Mesendoderm (in vitro differentiated cells): ENCODE results near the gene PLA2G3.

ENCODE experiments used
- DNase-seq: peaks from one replicate; pipeline ENCODE4 v3.0.0; 2013
- H2AK5ac ChIP-seq: 2 replicates; pipeline ENCODE4 v1.6.1; 2013; ENCODE audit warnings: low read length, inconsistent platforms
- H2BK120ac ChIP-seq: 2 replicates; pipeline ENCODE4 v1.6.1; 2013; ENCODE audit warnings: low read depth, mild to moderate bottlenecking, low read length, moderate library complexity, mixed read lengths
- H2BK15ac ChIP-seq: replicated peaks from 2 replicates; pipeline ENCODE4 v1.6.1; 2013; ENCODE audit warnings: low read depth, mild to moderate bottlenecking, moderate library complexity
- H2BK5ac ChIP-seq: 2 replicates; pipeline ENCODE4 v1.6.1; 2013; ENCODE audit warnings: low read length, inconsistent platforms
- H3K18ac ChIP-seq: 2 replicates; pipeline ENCODE4 v1.6.1; 2013; ENCODE audit warnings: mild to moderate bottlenecking, low read length, mixed read lengths
- H3K23ac ChIP-seq: one replicate; pipeline ENCODE4 v1.6.1; 2013; ENCODE audit warnings: low read length
- H3K27ac ChIP-seq: 2 replicates; pipeline ENCODE4 v1.5.1; 2013; ENCODE audit warnings: low read depth, mild to moderate bottlenecking, inconsistent platforms, low read length, moderate library complexity
- H3K27me3 ChIP-seq: 2 replicates; pipeline ENCODE4 v1.6.1; 2013; ENCODE audit warnings: low read length, control low read depth, mild to moderate bottlenecking, inconsistent platforms; ENCODE audit not compliant: insufficient read depth, poor library complexity
- H3K36me3 ChIP-seq: 2 replicates; pipeline ENCODE4 v1.6.1; 2013; ENCODE audit warnings: low read length, inconsistent platforms; ENCODE audit not compliant: control insufficient read depth, insufficient read depth
- H3K4ac ChIP-seq: one replicate; pipeline ENCODE4 v1.6.1; 2013; ENCODE audit warnings: low read depth, mild to moderate bottlenecking, low read length, moderate library complexity
- H3K4me1 ChIP-seq: 2 replicates; pipeline ENCODE4 v1.6.1; 2013; ENCODE audit warnings: low read depth, low read length, inconsistent platforms; ENCODE audit not compliant: control insufficient read depth
- H3K4me2 ChIP-seq: 2 replicates; pipeline ENCODE4 v1.6.1; 2013; ENCODE audit warnings: low read length
- H3K4me3 ChIP-seq: 2 replicates; pipeline ENCODE4 v1.5.1; 2013; ENCODE audit warnings: mild to moderate bottlenecking, low read length
- H3K56ac ChIP-seq: one replicate; pipeline ENCODE4 v1.6.1; 2013; ENCODE audit warnings: low read length
- H3K79me1 ChIP-seq: 2 replicates; pipeline ENCODE4 v1.6.1; 2013; ENCODE audit warnings: low read length, inconsistent platforms
- H3K79me2 ChIP-seq: 2 replicates; pipeline ENCODE4 v1.6.1; 2013; ENCODE audit warnings: mild to moderate bottlenecking, low read length; ENCODE audit not compliant: control insufficient read depth, insufficient read depth
- H3K9ac ChIP-seq: 2 replicates; pipeline ENCODE4 v1.6.1; 2013; ENCODE audit warnings: low read length, inconsistent platforms
- H4K5ac ChIP-seq: one replicate; pipeline ENCODE4 v1.6.1; 2013; ENCODE audit warnings: low read length
- H4K8ac ChIP-seq: one replicate; pipeline ENCODE4 v1.6.1; 2013; ENCODE audit warnings: low read depth, mild to moderate bottlenecking, control low read depth, low read length, moderate library complexity
- WGBS: extraction: QIAGEN DNeasy Blood & Tissue Kit; methylation state at CpG from one replicate; pipeline ENCODE4 v1.1.7; 2013; ENCODE audit warnings: low lambda C conversion rate, missing lambda C conversion rate; ENCODE audit not compliant: insufficient coverage; ENCODE audit errors: extremely low coverage; 5-methylcytosine and 5-hydroxymethylcytosine counted together

The PLA2G3 gene

GRCh38 chr22:31126128-31126868 lies 14.0 kb downstream of the PLA2G3 start:
- H3K23ac ChIP-seq, result no peak overlapping the region
- H3K9ac ChIP-seq, result no peak overlapping the region
- H3K79me1 ChIP-seq, result no peaks in the 10 kb centered on the region
- WGBS, result no CpG with 5 or more reads among the region's 22 CpGs
- H2BK120ac ChIP-seq, result no peak overlapping the region
- H3K4ac ChIP-seq, result no peak overlapping the region
- no peak overlapping the region for H2BK15ac ChIP-seq
- no peak overlapping the region for H4K5ac ChIP-seq
- no peak for DNase-seq
- peak overlapping the region; percentile 67 for H3K56ac ChIP-seq
- H3K27me3 ChIP-seq, result no peaks in the 10 kb centered on the region
- no peak overlapping the region for H3K27ac ChIP-seq
- no peak overlapping the region for H3K4me2 ChIP-seq
- no peaks in the 10 kb centered on the region for H3K79me2 ChIP-seq
- no peak overlapping the region for H2AK5ac ChIP-seq
- H3K4me3 ChIP-seq, result no peak overlapping the region
- H4K8ac ChIP-seq, result no peak overlapping the region
- H2BK5ac ChIP-seq, result no peak overlapping the region
- H3K36me3 ChIP-seq, result no peaks in the 10 kb centered on the region
- H3K18ac ChIP-seq, result no peak overlapping the region
- H3K4me1 ChIP-seq, result no peaks in the 10 kb centered on the region

- no peaks in the 10 kb centered on the region for H3K79me2 ChIP-seq
- no peak overlapping the region for H2BK5ac ChIP-seq
- no peak overlapping the region for H2BK120ac ChIP-seq
- DNase-seq, result no peak
- H2BK15ac ChIP-seq, result no peak overlapping the region
- no peak overlapping the region for H3K27ac ChIP-seq
- no peaks in the 10 kb centered on the region for H3K79me1 ChIP-seq
- H3K18ac ChIP-seq, result no peak overlapping the region
- H3K36me3 ChIP-seq, result no peaks in the 10 kb centered on the region
- no peak overlapping the region for H3K23ac ChIP-seq
- WGBS, result no CpG with 5 or more reads among the region's 12 CpGs
- H3K4ac ChIP-seq, result no peak overlapping the region
- H3K4me1 ChIP-seq, result no peaks in the 10 kb centered on the region
- no peak overlapping the region for H2AK5ac ChIP-seq
- no peak overlapping the region for H3K4me2 ChIP-seq
- no peaks in the 10 kb centered on the region for H3K27me3 ChIP-seq
- no peak overlapping the region for H4K5ac ChIP-seq
- H3K56ac ChIP-seq, result no peak overlapping the region
- no peak overlapping the region for H4K8ac ChIP-seq
- no peak overlapping the region for H3K4me3 ChIP-seq
- H3K9ac ChIP-seq, result no peak overlapping the region
Observed at GRCh38 chr22:31125521-31126117, 14.7 kb downstream of the PLA2G3 start.

- H3K27me3 ChIP-seq, result no peaks in the 10 kb centered on the region
- no peak overlapping the region for H3K9ac ChIP-seq
- no peaks in the 10 kb centered on the region for H3K79me1 ChIP-seq
- no peak overlapping the region for H3K27ac ChIP-seq
- no peak overlapping the region for H2BK120ac ChIP-seq
- no peak overlapping the region for H3K4me3 ChIP-seq
- H2AK5ac ChIP-seq, result no peak overlapping the region
- no peak overlapping the region for H2BK15ac ChIP-seq
- no peak overlapping the region for H4K8ac ChIP-seq
- H3K4ac ChIP-seq, result no peak overlapping the region
- WGBS, result no CpG with 5 or more reads among the region's 14 CpGs
- no peak overlapping the region for H4K5ac ChIP-seq
- no peaks in the 10 kb centered on the region for H3K4me1 ChIP-seq
- H3K79me2 ChIP-seq, result no peaks in the 10 kb centered on the region
- no peak overlapping the region for H3K56ac ChIP-seq
- no peak overlapping the region for H3K18ac ChIP-seq
- no peaks in the 10 kb centered on the region for H3K36me3 ChIP-seq
- H2BK5ac ChIP-seq, result no peak overlapping the region
- H3K23ac ChIP-seq, result no peak overlapping the region
- no peak overlapping the region for H3K4me2 ChIP-seq
- no peak for DNase-seq
Observed at GRCh38 chr22:31124811-31125465, 15.4 kb downstream of the PLA2G3 start.

GRCh38 chr22:31124290-31124689 lies 16.0 kb downstream of the PLA2G3 start:
- Histone ChIP-seq H4K8ac (no peak overlapping the region), H3K27ac (no peak overlapping the region), H2BK15ac (no peak overlapping the region), H2BK5ac (no peak overlapping the region), H3K36me3 (no peaks in the 10 kb centered on the region), H3K56ac (no peak overlapping the region), H2BK120ac (no peak overlapping the region), H4K5ac (no peak overlapping the region), H3K18ac (no peak overlapping the region), H3K79me2 (no peaks in the 10 kb centered on the region), H3K4me1 (no peaks in the 10 kb centered on the region), H2AK5ac (no peak overlapping the region), H3K23ac (no peak overlapping the region), H3K4ac (no peak overlapping the region), H3K4me2 (no peak overlapping the region), H3K9ac (no peak overlapping the region), H3K79me1 (no peaks in the 10 kb centered on the region), H3K4me3 (no peak overlapping the region), H3K27me3 (no peaks in the 10 kb centered on the region)
- no CpG with 5 or more reads among the region's 3 CpGs for WGBS
- DNase-seq, result no peak

GRCh38 chr22:31123292-31123602 lies 17.1 kb downstream of the PLA2G3 start:
- Histone ChIP-seq H3K79me1 (no peaks in the 10 kb centered on the region), H3K4me2 (peak overlapping the region; percentile 13), H3K36me3 (no peaks in the 10 kb centered on the region), H3K27ac (no peak overlapping the region), H2BK5ac (no peak overlapping the region), H2AK5ac (no peak overlapping the region), H2BK15ac (no peak overlapping the region), H3K9ac (peak overlapping the region; percentile 54), H4K5ac (no peak overlapping the region), H3K4me3 (no peak overlapping the region), H4K8ac (no peak overlapping the region), H3K18ac (no peak overlapping the region), H3K27me3 (no peaks in the 10 kb centered on the region), H3K56ac (peak overlapping the region; percentile 70), H3K4me1 (no peaks in the 10 kb centered on the region), H3K79me2 (no peaks in the 10 kb centered on the region), H3K23ac (no peak overlapping the region), H3K4ac (no peak overlapping the region), H2BK120ac (no peak overlapping the region)
- WGBS, result no CpG with 5 or more reads among the region's 4 CpGs
- DNase-seq, result no peak
